Bronchial epithelial cell (primary cell): ENCODE data around the gene MGLL. TPM values are rescaled to one million over a fixed set of nuclear protein-coding genes. Genes with fewer than 3 reads are reported as not detected.

Source experiments
- DNase-seq: peaks from one replicate; pipeline ENCODE4 v3.0.0-alpha.2; 2010; ENCODE audit warnings: low read depth
- FAIRE-seq: peaks from 2 replicates; lab custom pipeline; 2011; peaks lifted over from hg19 to GRCh38; lab: Jason Lieb, UNC
- H3K27me3 ChIP-seq: 2 replicates; pipeline ENCODE4 v1.5.1; 2011; ENCODE audit warnings: low read length; ENCODE audit not compliant: control insufficient read depth, insufficient read depth
- H3K36me3 ChIP-seq: 2 replicates; pipeline ENCODE4 v1.5.1; 2011; ENCODE audit warnings: low read length; ENCODE audit not compliant: control insufficient read depth, insufficient read depth
- H3K4me3 ChIP-seq: 2 replicates; pipeline ENCODE4 v1.5.1; 2011; ENCODE audit warnings: mild to moderate bottlenecking, low read depth, low read length, control low read depth
- CTCF ChIP-seq: IDR thresholded peaks from 2 replicates; pipeline ENCODE4 v1.5.1; 2011; ENCODE audit warnings: mild to moderate bottlenecking, moderate library complexity, low read length, control low read depth, inconsistent platforms; ENCODE audit not compliant: insufficient read depth, severe bottlenecking
- total RNA-seq: library from RNA; depleted of rRNA; stranded (reverse); fragments of >200 nt; gene quantifications from 2 replicates; pipeline ENCODE4 v1.2.1, GENCODE V29; 2014

Gene MGLL
- total RNA-seq, 1 donor from 2014 or later = 25.5 TPM

GRCh38 chr3:127732879-127733350 lies 89.4 kb downstream of the MGLL start:
- no peak for FAIRE-seq
- no peak for TF ChIP-seq CTCF
- Histone ChIP-seq H3K36me3 (peaks cover 1% of the 10 kb centered on the region), H3K4me3 (no peak overlapping the region), H3K27me3 (no peaks in the 10 kb centered on the region)
- DNase-seq = no peak

DNA sequence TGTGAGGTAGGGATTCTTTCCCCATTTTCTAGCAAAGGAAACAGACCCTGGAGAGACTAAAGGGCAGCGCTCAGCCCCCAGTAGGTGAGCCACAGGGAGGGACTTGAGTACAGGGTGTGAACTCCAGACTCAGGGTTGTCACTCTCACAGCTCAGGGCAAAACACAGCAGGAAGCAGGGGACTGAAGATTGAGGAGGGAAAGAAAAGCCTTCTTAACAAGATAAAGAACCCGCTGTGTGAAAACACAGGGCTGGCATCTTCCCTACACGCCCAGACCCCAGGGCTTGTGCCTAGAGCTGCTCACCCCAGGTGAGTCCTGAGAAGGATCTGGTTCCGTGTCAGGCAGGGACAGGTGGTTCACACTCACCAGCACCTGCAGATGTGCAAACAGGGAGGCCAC lies 90.0 kb downstream of the MGLL start:
- DNase-seq (no peak), FAIRE-seq (no peak)
- peaks cover 1% of the 10 kb centered on the region for H3K36me3 ChIP-seq
- no peak overlapping the region for H3K4me3 ChIP-seq
- no peak for TF ChIP-seq CTCF
- H3K27me3 ChIP-seq = no peaks in the 10 kb centered on the region

- no peak for TF ChIP-seq CTCF
- DNase-seq = no peak
- no peaks in the 10 kb centered on the region for H3K27me3 ChIP-seq
- FAIRE-seq = no peak
- no peak overlapping the region for H3K4me3 ChIP-seq
- H3K36me3 ChIP-seq = peaks cover 1% of the 10 kb centered on the region
Observed at GRCh38 chr3:127731546-127732289, 90.6 kb downstream of the MGLL start.

GRCh38 chr3:127730666-127731295 lies 91.5 kb downstream of the MGLL start:
- DNase-seq (no peak), FAIRE-seq (peak; percentile 62)
- Histone ChIP-seq H3K4me3 (no peak overlapping the region), H3K36me3 (peaks cover 1% of the 10 kb centered on the region), H3K27me3 (no peaks in the 10 kb centered on the region)
- no peak for TF ChIP-seq CTCF

- Histone ChIP-seq H3K27me3 (no peaks in the 10 kb centered on the region), H3K4me3 (no peak overlapping the region), H3K36me3 (peaks cover 1% of the 10 kb centered on the region)
- no peak for FAIRE-seq
- no peak for TF ChIP-seq CTCF
- DNase-seq = no peak
Observed at GRCh38 chr3:127730171-127730570, 92.1 kb downstream of the MGLL start.
